GM23248 (cell line): ENCODE data around the gene PLA2G2C. TPM values are rescaled to one million over a fixed set of nuclear protein-coding genes. Genes with fewer than 3 reads are reported as not detected.

ENCODE experiments used
- DNase-seq: peaks from one replicate; pipeline ENCODE4 v3.0.0-alpha.2; 2015
- H2AFZ ChIP-seq: fragments of 200-600 bp; sonication (generic); 2 replicates; pipeline ENCODE4 v1.6.1; 2016; ENCODE audit warnings: antibody characterized with exemption
- H3F3A ChIP-seq: fragments of 200-600 bp; sonication (generic); 2 replicates; pipeline ENCODE4 v1.6.1; 2016; ENCODE audit warnings: mild to moderate bottlenecking, antibody characterized with exemption, mixed run types; ENCODE audit not compliant: insufficient read depth
- H3K27ac ChIP-seq: fragments of 200-600 bp; sonication (generic); 2 replicates; pipeline ENCODE4 v1.5.1; 2016; ENCODE audit warnings: mild to moderate bottlenecking
- H3K27me3 ChIP-seq: fragments of 200-600 bp; sonication (generic); replicated peaks from 2 replicates; pipeline ENCODE4 v1.6.1; 2016; ENCODE audit warnings: mild to moderate bottlenecking; ENCODE audit not compliant: insufficient read depth
- H3K36me3 ChIP-seq: fragments of 200-600 bp; sonication (generic); 2 replicates; pipeline ENCODE4 v1.6.1; 2016; ENCODE audit warnings: low read depth, mild to moderate bottlenecking
- H3K4me1 ChIP-seq: fragments of 200-600 bp; sonication (generic); 2 replicates; pipeline ENCODE4 v1.6.1; 2016; ENCODE audit warnings: mild to moderate bottlenecking; ENCODE audit not compliant: insufficient read depth
- H3K4me2 ChIP-seq: fragments of 200-600 bp; sonication (generic); one replicate; pipeline ENCODE4 v1.6.1; 2016; ENCODE audit warnings: mild to moderate bottlenecking; ENCODE audit not compliant: unreplicated experiment
- H3K4me3 ChIP-seq: fragments of 200-600 bp; sonication (generic); 2 replicates; pipeline ENCODE4 v1.5.1; 2016; ENCODE audit warnings: mild to moderate bottlenecking
- H3K79me2 ChIP-seq: fragments of 200-600 bp; sonication (generic); 2 replicates; pipeline ENCODE4 v1.6.1; 2016; ENCODE audit warnings: mild to moderate bottlenecking; ENCODE audit not compliant: insufficient read depth
- H3K9ac ChIP-seq: fragments of 200-600 bp; sonication (generic); 2 replicates; pipeline ENCODE4 v1.6.1; 2016; ENCODE audit warnings: mild to moderate bottlenecking
- H3K9me2 ChIP-seq: fragments of 200-600 bp; sonication (generic); 2 replicates; pipeline ENCODE4 v1.6.1; 2016; ENCODE audit warnings: mixed run types, mild to moderate bottlenecking, moderate library complexity; ENCODE audit not compliant: insufficient read depth
- H3K9me3 ChIP-seq: fragments of 200-600 bp; sonication (generic); one replicate; pipeline ENCODE4 v1.6.1; 2017; ENCODE audit warnings: low read depth
- H4K20me1 ChIP-seq: fragments of 200-600 bp; sonication (generic); 2 replicates; pipeline ENCODE4 v1.6.0; 2016; ENCODE audit not compliant: insufficient read depth
- EZH2 ChIP-seq: fragments of 200-600 bp; sonication (generic); IDR thresholded peaks from 2 replicates; pipeline ENCODE4 v1.6.1; 2018; ENCODE audit warnings: antibody characterized with exemption, mild to moderate bottlenecking; ENCODE audit not compliant: insufficient read depth, poor library complexity, severe bottlenecking
- EZH2phosphoT487 ChIP-seq: fragments of 200-600 bp; sonication (generic); IDR thresholded peaks from 2 replicates; pipeline ENCODE4 v1.6.1; 2018; ENCODE audit warnings: antibody characterized with exemption, moderate library complexity, mild to moderate bottlenecking, low read depth; ENCODE audit not compliant: insufficient read depth
- WGBS, 2 experiments: methylation state at CpG; one replicate each; pipeline ENCODE4 v1.1.6; 2015 to 2017; ENCODE audit warnings: low lambda C conversion rate in 2 of 2, low coverage in 1 of 2; ENCODE audit errors: missing lambda C conversion rate in 2 of 2; 5-methylcytosine and 5-hydroxymethylcytosine counted together
- in situ Hi-C: fragments of 300-500 bp; cut with MboI; formaldehyde crosslinking; loops from 2 replicates; pipeline ENCODE4 v1.15.0; 2020
- polyA plus RNA-seq: library from polyadenylated mRNA; unstranded; fragments of >200 nt; fragmentation: Nextera tagmentation; extraction: Ambion mirVana; gene quantifications from 2 replicates; pipeline ENCODE4 v1.2.1, GENCODE V29; 2016
- total RNA-seq: library from RNA; depleted of rRNA; stranded (reverse); fragments of >200 nt; shearing (Covaris generic); gene quantifications from 2 replicates; pipeline ENCODE4 v1.2.3, GENCODE V29; 2014

The PLA2G2C gene
- total and polyA plus RNA-seq, 2 experiments from 2014 or later = not detected

- no peak overlapping the region for H3K4me2 ChIP-seq
- TF ChIP-seq EZH2phosphoT487 = no peak
- no peak for TF ChIP-seq EZH2
- no peaks in the 10 kb centered on the region for H3K79me2 ChIP-seq
- peak; percentile 43 for DNase-seq
- no peak overlapping the region for H2AFZ ChIP-seq
- H4K20me1 ChIP-seq = no peaks in the 10 kb centered on the region
- H3K27me3 ChIP-seq = no peaks in the 10 kb centered on the region; the same call in 1 of the 2 replicates
- H3K9me2 ChIP-seq = no peaks in the 10 kb centered on the region
- no peaks in the 10 kb centered on the region for H3K4me1 ChIP-seq
- no peaks in the 10 kb centered on the region for H3K9me3 ChIP-seq
- no peak overlapping the region for H3K4me3 ChIP-seq
- H3K9ac ChIP-seq = no peak overlapping the region
- H3K36me3 ChIP-seq = no peaks in the 10 kb centered on the region
- WGBS, 2 experiments = 90 to 93% methylated on average over 16 of the region's 16 CpGs
- in situ Hi-C loops = no loop called here
- H3K27ac ChIP-seq = no peak overlapping the region
- H3F3A ChIP-seq = no peaks in the 10 kb centered on the region
Observed at GRCh38 chr1:20165522-20165951, 20.8 kb downstream of the PLA2G2C start.

GRCh38 chr1:20164694-20165202, 21.6 kb downstream of the PLA2G2C start:
- 60 to 67% methylated on average over 15 of the region's 15 CpGs for WGBS, 2 experiments
- no peaks in the 10 kb centered on the region for H3F3A ChIP-seq
- H3K9ac ChIP-seq = no peak overlapping the region
- no peaks in the 10 kb centered on the region for H3K4me1 ChIP-seq
- no peak overlapping the region for H2AFZ ChIP-seq
- H3K79me2 ChIP-seq = no peaks in the 10 kb centered on the region
- H3K36me3 ChIP-seq = no peaks in the 10 kb centered on the region
- H3K9me3 ChIP-seq = no peaks in the 10 kb centered on the region
- H3K4me2 ChIP-seq = no peak overlapping the region
- H3K27ac ChIP-seq = no peak overlapping the region
- DNase-seq = peak; percentile 9
- H3K4me3 ChIP-seq = no peak overlapping the region
- no peaks in the 10 kb centered on the region; the same call in 1 of the 2 replicates for H3K27me3 ChIP-seq
- TF ChIP-seq EZH2phosphoT487 = no peak
- no peak for TF ChIP-seq EZH2
- no peaks in the 10 kb centered on the region for H4K20me1 ChIP-seq
- in situ Hi-C loops = no loop called here
- H3K9me2 ChIP-seq = no peaks in the 10 kb centered on the region

- H4K20me1 ChIP-seq = no peaks in the 10 kb centered on the region
- H2AFZ ChIP-seq = no peak overlapping the region
- H3F3A ChIP-seq = no peaks in the 10 kb centered on the region
- DNase-seq = no peak
- WGBS, 2 experiments = 39 to 63% methylated on average over 1 of the region's 1 CpG
- no peaks in the 10 kb centered on the region for H3K36me3 ChIP-seq
- no peaks in the 10 kb centered on the region for H3K79me2 ChIP-seq
- no peak overlapping the region for H3K4me2 ChIP-seq
- H3K9me2 ChIP-seq = no peaks in the 10 kb centered on the region
- H3K4me3 ChIP-seq = no peak overlapping the region
- no peaks in the 10 kb centered on the region for H3K9me3 ChIP-seq
- no peak overlapping the region for H3K9ac ChIP-seq
- H3K4me1 ChIP-seq = no peaks in the 10 kb centered on the region
- H3K27ac ChIP-seq = no peak overlapping the region
- in situ Hi-C loops = no loop called here
- H3K27me3 ChIP-seq = no peaks in the 10 kb centered on the region
- TF ChIP-seq EZH2 (no peak), EZH2phosphoT487 (no peak)
Observed at GRCh38 chr1:20160034-20160433, 26.3 kb downstream of the PLA2G2C start.

- Histone ChIP-seq H3K36me3 (no peaks in the 10 kb centered on the region), H3F3A (no peaks in the 10 kb centered on the region), H3K4me2 (no peak overlapping the region), H3K4me3 (no peak overlapping the region), H3K9me2 (no peaks in the 10 kb centered on the region), H3K79me2 (no peaks in the 10 kb centered on the region), H4K20me1 (no peaks in the 10 kb centered on the region), H3K9me3 (no peaks in the 10 kb centered on the region), H3K27ac (no peak overlapping the region), H2AFZ (no peak overlapping the region), H3K4me1 (no peaks in the 10 kb centered on the region), H3K27me3 (no peaks in the 10 kb centered on the region), H3K9ac (no peak overlapping the region)
- in situ Hi-C loops = no loop called here
- no peak for DNase-seq
- no peak for TF ChIP-seq EZH2
- TF ChIP-seq EZH2phosphoT487 = no peak
- 73 to 79% methylated on average over 7 of the region's 7 CpGs for whole genome bisulfite sequencing, 2 experiments
Observed at GRCh38 chr1:20158358-20159070, 27.8 kb downstream of the PLA2G2C start.
